ENCODE measurements around the gene SLC7A6.
A peak's percentile ranks its signal among the peaks of the same experiment; 100 is the strongest.

Gene SLC7A6

DNA sequence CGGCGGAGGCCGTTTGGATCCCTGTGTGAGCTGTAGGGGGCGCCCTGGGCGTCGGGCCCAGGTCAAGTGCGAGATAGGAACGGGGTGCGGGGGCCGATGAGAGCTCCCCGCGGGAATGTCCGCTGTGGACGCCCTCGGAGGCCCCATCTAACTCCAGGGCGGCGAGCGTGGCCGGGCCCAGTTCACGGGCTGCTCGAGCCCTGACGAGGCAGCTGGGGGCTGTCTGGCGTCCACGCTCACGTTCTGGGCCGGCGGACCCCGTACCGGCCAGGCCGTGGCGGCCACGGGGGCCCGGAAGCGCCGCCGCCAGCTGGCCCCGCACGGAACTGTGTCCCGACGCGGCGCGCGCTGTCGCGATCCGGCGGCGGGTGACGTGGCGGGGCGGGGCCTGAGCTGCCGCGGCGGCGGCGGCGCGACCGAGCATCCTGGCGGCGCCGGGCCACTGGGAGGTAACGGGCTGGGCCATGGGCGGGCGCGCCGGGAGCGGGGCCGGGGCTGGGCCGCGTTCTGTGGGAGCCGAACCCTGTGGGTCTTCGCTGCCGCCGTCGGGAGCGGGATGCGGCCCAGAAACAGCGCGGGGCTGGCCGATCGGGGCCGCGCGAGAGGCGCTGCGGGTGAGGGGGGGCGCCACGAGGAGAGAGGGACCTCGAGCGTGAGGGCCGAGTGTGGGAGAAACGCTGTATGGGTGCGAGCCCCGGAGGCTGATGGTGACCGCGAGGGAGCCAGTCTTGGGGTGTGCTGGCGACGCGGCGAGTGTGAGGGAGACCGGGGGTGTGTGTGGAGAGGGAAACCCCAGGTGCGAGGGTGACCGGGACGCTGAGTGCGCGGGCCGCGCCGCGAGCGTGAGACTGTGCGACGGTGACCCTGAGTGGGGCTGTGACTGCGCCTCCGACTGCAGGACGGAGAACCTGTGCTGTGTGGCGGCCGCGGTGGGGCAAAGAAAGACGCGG, at the start of gene SLC7A6:
TSS of gene SLC7A6 (plus strand) at position 399 of the 950 bp plus-strand sequence. CDS start 10,201 bp downstream, outside the sequence.
- DNase-seq (ENCODE audit: extremely low spot score, insufficient read length, low read depth): no peak
- peak; percentile 71 for FAIRE-seq

DNA sequence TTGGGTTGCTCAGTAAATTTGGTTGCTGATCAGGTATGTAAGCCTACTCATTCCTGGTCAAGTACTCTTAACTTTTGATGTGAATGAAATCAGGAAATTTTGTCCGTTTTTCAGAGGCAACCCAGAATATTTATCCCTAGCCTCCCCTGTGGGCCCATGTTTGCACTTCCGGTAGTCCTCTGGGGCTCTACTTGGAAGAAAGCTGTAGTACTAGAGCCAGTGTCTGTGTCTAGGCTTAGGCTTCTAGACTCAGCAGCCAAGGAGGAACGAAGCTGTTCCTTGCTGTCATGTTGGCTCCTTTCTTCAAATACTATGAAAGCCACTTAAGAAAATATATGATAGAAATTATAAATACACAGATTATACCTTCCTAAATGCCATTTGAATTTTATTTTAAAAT, 49.6 kb upstream of the SLC7A6 start:
- DNase-seq (ENCODE audit: extremely low spot score, insufficient read length, low read depth): no peak
- FAIRE-seq: no peak

DNA sequence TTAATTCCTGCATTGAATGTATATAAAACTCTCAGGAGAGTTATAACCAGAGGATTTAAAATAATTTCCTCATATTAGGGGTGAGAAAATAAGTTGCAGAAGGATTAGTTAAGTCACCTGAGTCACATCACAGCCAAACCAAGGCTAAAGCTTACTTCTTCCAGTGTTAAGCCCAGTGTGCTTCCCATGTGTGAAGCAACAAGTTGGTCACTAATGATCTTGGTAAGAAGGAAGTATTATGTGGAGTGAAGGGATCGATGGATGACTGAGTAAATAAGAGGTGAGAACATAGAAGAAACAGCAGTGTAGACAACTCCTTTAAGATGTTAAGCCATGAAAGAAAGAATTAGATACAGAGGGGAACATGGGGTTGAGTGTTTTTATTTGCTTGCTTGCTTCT, 49.0 kb upstream of the SLC7A6 start:
- DNase-seq (ENCODE audit: extremely low spot score, insufficient read length, low read depth) (no peak), FAIRE-seq (no peak)

DNA sequence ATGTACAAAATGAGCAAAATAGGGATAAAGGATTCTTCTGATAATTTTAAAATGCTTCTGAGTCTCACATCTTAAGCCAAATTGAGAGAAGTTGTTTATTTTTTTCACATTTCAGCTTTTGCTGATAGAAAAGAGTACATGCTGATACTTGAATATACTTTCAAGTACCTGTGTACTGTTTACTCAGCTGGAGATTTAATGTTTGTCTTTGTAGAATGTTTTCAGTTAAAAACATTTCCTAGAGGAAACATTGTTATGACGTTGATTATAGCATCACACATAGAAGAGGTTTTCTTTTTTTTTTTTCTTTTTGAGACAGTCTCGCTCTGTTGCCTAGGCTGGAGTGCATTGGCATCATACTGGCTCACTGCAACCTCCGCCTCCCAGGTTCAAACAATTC, 48.1 kb upstream of the SLC7A6 start:
- DNase-seq (ENCODE audit: extremely low spot score, insufficient read length, low read depth): no peak
- no peak for FAIRE-seq

DNA sequence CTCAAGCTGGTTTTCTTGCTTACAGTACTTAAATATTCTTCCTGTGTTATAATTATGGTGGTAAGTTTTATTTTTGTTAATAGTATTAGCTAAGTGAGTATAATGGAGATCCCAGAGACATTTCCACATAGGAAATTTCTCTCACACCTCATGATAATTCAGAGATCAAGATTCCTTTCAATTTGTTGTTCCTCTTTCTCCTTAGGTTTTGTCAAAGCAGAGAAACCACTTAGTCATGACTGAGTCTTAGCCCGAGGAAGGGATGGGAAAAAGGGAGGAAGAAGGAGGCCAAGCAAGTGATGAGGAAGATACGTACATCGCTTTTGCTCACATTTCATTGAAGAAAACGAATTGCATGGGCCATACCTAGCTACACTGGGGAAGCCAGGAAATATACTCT, 46.8 kb upstream of the SLC7A6 start:
- no peak for FAIRE-seq
- DNase-seq (ENCODE audit: extremely low spot score, insufficient read length, low read depth): no peak

DNA sequence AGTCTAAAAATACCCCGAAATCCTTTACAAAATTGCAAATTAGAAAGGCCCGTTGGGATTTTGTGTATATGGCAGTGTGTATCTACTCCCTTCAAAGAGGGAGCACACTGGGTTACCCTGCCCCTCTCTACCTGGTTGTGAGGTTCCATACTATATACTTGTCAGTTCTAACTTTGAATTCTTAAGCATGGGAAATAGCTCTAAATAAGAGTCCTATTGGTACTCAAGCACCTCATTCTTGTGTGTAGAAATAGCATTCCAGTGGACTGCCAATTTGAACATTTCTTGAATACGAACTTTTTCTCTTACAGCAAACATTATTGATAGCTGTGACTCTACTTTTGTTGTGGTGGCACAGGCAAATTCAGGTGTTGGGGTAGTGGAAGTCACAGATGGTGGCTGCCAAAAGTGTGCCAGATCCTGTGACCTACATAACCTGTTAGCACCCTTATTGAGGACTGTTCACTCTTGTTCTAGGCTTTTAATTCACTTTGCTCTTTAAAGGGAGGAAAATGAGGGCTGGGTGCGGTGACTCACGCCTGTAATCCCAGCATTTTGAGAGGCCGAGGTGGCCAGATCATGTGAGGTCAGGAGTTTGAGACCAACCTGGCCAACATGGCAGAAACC, 44.5 kb upstream of the SLC7A6 start:
- no peak for DNase-seq (ENCODE audit: extremely low spot score, insufficient read length, low read depth)
- FAIRE-seq: no peak

DNA sequence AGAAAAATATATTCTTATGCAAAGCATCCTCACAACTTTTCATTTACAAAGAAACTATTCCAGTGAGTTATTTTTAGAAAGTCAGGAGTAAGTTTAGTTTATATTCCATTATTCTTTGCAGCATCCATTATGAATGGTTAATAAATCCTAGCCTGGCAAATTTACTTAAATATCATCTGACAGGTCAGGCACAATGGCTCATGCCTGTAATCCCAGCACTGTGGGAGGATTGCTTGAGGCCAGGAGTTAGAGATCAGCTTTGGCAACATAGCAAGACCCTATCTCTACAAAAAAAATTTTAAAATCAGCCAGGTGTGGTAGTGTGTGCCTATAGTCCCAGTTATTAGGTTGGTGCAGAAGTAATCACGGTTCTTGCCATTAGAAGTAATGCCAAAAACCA, 41.3 kb upstream of the SLC7A6 start:
- FAIRE-seq: no peak

DNA sequence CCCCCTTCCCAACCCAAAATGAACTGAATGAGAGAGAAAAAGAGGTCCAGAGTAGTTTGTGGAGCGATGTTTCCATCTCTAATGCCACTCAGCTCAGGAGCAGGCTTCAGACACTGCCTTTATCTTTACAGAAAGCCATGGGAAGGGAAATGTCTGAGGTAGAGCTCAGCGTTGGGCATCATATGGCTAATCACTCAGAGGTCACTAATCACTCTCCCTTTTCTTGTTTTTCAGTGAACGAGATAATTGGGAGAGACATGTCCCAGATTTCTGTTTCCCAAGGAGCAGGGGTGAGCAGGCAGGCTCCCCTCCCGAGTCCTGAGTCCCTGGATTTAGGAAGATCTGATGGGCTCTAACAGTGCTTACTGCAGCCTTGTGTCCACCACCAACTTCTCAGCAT, 38.2 kb upstream of the SLC7A6 start:
- DNase-seq (ENCODE audit: extremely low spot score, insufficient read length, low read depth) (no peak), FAIRE-seq (no peak)

More for the DNA sequence above, 41.3 kb upstream of the SLC7A6 start:
- DNase-seq (ENCODE audit: extremely low spot score, insufficient read length, low read depth): no peak

DNA sequence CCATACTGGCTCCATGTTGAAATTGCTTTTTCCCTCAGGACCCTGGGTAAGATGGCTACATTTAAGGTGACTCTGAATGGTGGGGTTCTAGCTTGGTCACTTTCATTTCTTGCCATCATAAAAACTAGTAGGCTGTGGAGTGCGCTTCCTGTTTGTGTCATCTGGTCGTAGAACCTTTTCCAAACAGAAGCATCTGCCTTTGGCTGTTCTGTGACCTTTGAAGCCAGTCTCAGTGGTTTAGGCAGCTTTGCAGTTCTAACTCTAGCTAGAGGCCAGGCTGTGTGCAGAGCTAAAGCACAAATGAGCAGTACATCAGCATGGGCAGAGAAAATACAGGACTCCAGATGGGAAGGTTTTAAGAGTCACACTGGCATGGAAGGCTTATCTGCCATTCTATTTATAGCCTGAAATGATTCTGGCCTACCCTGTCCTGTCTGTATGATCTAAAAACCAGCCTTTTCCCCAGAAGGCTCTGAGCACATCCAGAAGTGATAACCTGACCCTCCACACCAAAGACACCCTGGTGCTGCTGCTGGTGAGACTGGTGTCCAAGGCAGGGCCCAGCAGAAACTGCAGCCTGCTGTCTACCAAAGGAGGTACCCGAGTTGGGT, 37.0 kb upstream of the SLC7A6 start:
- DNase-seq (ENCODE audit: extremely low spot score, insufficient read length, low read depth) (no peak), FAIRE-seq (peak; percentile 61)

DNA sequence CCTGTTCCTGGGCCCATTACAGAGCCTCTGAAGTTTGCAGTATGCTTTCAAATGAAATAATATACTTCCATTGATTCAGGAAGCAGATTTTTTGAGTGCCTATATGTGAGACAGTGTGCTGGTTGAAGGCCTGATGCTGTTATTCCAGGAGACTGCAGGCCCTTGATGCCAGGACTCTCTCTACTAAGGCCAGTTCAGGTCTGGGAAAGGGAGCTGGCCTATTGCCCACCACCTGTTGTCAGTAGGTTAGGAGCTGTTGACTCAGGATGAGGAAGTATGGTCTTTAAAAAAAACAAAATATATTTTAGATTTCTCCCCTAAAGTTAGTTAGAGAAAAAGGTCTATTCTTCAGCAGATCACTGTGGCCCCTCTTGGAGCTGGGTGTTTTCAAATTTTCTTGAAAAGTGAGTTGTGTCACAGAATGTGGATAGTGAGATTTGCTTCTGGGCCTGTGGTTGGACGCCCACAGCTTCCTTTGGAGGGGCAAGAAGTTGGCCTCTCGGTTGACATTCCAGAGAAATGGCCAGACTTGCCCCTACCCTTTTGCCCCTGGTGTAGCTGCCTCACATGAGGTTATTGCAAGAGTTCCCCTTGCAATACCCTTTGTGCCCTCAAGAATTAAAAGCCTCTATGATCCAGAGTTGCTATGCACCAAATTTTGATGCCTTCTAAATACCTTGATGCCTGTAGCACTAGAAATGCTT, 36.3 kb upstream of the SLC7A6 start:
- DNase-seq (ENCODE audit: extremely low spot score, insufficient read length, low read depth) (no peak), FAIRE-seq (no peak)

DNA sequence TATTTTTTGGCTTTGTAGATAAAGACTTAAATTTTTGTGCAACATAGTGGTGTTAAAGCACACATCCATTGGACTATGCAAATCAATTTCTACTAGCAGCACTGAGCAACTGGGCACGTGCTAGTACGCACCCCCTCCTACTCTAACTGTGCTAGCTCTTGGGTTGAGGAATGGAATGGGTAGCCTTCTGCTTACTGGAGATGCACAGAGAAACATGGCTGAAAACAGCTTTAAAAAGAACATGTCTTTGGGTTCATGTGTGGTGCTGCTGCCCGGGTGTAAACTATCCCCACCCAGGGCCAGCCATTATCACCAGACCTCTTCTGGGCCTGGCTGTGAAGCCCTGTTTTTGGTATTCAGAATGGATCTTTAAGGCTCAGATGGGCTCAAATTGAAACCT, 35.7 kb upstream of the SLC7A6 start:
- no peak for FAIRE-seq

DNA sequence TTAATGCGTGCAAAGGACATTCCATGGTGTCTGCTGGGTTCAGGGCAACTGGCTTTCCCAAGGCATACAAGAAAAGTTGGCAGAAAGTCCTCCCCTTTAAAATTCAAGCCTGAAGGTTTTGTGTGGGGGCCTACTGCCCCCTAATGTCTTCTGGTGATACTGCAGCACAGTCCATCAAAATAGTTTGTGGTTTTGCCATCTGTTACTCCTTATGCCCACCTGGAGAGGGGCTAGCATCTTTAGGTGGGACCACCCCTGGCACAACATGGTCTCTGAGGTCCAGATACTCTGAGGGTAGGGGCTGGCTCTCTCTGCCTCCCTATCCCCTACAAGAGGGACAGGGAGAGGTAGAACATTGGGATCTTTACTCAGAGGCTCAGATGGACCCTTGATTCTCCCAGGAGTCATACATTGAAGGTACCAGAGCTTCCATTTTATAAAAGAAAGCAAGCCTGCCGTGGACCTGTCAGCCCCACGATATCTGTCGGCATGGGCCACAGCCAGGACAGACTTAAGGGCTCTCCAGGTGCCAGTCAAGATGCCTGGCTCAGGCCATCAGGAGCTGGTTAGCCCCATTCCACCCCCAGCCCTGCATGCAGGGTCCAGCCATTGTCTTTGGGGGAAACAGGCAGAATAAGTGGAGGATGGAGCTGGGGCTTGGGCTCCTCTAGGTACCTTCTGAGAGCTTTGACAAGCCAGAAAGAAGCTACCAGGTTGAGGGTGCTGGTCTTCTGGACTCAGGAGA, 34.7 kb upstream of the SLC7A6 start:
- DNase-seq (ENCODE audit: extremely low spot score, insufficient read length, low read depth) (peak; percentile 25), FAIRE-seq (peak; percentile 84)

More for the DNA sequence above, 35.7 kb upstream of the SLC7A6 start:
- no peak for DNase-seq (ENCODE audit: extremely low spot score, insufficient read length, low read depth)

DNA sequence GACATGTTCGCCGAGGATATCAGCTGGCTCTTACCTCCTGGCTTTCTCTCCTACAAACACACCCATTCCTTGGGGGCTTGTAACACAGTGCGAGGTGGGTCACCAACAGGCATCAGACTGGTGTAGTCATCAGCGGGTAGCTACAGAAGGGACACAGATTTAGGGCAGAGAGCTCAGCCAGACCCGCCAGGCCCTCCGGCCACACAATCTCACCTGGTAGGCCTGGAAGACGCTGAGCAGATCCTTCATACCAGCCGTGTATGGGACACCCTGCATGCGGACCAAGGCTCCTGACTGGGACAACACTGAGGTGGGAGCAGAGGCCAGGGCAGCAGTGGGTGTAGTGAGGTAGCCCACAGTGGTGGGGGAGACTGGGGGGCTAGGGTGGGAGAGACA, 34.2 kb upstream of the SLC7A6 start:
- no peak for DNase-seq (ENCODE audit: extremely low spot score, insufficient read length, low read depth)
- no peak for FAIRE-seq

DNA sequence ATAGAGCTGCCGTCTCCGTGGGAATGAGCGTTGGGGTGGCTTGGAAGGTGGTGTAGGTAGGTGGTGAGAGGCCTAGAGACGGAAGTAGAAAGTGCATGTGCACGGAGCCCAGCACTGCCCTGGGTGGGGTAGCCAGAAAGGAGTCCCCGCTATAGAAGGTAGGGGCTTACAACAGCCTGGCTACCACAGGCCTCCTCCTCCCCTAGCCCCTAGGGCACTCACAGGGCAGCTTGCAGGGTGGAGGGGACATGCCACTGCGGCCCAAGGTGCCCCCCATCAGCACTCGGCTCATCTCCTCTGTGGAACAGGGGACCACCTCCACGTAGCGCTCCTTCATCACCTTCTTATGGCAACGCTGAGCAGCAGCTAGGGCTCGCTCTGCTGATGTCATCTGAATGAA, 33.4 kb upstream of the SLC7A6 start:
- no peak for DNase-seq (ENCODE audit: extremely low spot score, insufficient read length, low read depth)
- FAIRE-seq: no peak

DNA sequence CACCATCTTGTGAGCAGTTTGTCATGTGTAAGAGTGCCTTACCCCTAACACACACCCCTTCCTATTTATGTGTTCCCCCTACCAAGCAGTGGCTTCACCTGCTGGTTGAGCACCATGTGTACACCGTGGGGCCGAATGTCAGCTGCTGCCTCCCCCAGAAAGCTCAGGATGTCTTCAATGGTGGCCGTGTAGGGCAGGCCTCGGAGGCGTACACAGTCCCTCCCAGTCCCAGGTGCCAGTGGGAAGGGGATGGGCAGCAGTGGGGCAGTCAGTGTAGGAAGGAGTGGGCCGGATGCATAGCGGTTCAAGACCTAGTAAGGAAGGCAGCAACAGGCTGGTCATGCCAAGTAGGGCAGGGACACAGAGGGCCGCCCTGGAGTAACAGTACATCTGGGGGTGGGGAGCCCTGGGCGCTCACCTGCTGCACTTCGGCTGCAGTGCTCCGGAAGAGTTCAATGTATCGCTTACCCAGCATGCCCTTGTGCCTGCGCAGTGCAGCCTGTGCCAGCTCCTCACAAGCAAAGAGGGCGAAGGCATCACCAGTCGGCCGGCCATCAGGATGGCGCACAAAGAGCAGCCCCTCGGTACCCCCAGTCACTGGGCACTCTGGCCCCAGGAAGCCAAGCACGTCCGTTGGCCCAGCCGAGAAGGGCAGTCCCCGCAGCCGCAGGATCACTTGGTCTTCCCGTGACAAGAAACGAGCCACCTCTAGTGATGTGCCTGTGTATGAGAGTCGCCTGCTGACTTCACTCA, 32.8 kb upstream of the SLC7A6 start:
- FAIRE-seq: no peak
- DNase-seq (ENCODE audit: extremely low spot score, insufficient read length, low read depth): no peak

DNA sequence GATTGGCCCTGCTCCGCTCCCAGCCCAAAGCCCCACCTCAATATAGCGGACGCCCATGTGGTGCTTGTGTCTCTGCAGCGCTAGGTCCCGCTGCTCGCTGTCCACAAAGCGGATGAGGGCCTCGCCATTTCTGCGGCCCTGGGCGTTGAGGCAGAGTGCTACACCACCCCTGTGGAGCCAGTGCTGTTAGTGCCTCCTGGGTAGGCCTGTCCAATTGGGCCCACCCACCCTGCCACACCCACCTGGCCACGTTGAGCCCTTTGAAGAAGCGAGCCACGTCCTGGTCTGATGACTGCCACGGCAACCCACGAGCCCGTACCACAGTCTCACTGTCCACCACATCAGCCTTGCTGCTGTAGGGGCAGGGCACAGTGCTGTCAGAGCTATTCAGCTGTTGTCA, 32.0 kb upstream of the SLC7A6 start:
- FAIRE-seq: no peak
- DNase-seq (ENCODE audit: extremely low spot score, insufficient read length, low read depth): no peak

DNA sequence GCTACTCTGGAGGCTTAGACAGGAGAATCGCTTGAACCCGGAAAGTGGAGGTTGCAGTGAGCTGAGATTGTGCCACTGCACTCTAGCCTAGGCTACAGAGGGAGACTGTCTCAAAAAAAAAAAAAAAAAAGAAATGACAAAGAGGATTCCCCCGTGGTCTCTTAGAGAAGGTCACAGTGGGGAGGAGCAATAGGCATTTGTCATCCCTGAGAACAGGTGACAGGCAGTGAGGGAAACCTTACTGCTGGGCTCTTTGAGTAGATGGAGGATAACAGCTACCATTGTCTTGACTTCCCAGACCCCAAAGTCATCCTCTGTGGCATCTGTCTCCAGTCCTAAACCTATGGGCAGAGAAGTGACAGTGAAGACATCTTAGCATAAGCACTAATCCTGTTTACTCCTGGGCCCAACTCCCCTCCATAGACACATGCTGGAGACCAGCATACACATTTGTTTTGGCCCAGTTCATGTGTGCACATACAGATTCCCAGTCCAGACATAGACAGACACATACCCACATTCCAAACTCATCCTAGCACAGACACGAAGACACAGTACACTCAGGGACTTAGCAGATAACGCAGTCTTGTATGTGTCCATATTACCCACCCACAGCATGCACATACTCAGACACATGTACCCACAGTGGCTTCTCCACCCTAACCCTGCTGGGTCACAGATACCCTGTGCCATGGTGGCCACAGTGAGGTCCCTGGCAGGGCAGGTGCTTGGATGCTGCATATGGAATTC, 31.1 kb upstream of the SLC7A6 start:
- no peak for FAIRE-seq
- DNase-seq (ENCODE audit: extremely low spot score, insufficient read length, low read depth): no peak

DNA sequence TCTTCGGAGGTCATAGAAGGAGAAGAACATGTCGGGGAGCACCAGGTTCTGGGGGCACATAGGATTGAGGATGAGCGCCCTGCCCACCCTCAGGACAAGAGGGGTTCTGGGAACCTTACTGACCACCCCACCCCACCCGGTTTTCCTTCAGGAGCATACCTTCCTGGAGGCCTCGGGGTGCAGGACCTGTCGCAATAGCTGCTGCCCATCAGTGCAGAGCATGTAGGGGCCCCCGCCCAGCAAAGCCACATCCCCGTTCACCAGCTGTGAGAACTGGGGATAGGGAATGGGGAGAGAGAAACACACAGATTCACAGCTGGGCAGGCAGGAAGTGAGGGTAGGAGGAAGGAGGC, 30.5 kb upstream of the SLC7A6 start:
- FAIRE-seq (no peak), DNase-seq (ENCODE audit: extremely low spot score, insufficient read length, low read depth) (no peak)
